ENCODE measurements around the gene RBM46. TPM values are rescaled to one million over a fixed set of nuclear protein-coding genes. Genes with fewer than 3 reads are reported as not detected.

Gene RBM46
- total and polyA plus RNA-seq, 3 donors from 2014 or later, result 27.3 to 46.2 (median 42.0) TPM

- Histone ChIP-seq H3K27me3 (no peaks in the 10 kb centered on the region), H3K4me3 (no peak overlapping the region), H3K27ac (no peak overlapping the region), H3K9me3 (no peaks in the 10 kb centered on the region), H3K4me1 (no peaks in the 10 kb centered on the region), H3K36me3 (ENCODE audit: low read depth, missing control alignments) (no peaks in the 10 kb centered on the region)
- intact Hi-C loops (cut with DNase I; ENCODE audit: low total_unique reads), result no loop called here
- no peak for DNase-seq
- TF ChIP-seq POLR2A (IDR thresholded peaks at IDR 0.05), result no peak
- TF ChIP-seq, protein P1, sequence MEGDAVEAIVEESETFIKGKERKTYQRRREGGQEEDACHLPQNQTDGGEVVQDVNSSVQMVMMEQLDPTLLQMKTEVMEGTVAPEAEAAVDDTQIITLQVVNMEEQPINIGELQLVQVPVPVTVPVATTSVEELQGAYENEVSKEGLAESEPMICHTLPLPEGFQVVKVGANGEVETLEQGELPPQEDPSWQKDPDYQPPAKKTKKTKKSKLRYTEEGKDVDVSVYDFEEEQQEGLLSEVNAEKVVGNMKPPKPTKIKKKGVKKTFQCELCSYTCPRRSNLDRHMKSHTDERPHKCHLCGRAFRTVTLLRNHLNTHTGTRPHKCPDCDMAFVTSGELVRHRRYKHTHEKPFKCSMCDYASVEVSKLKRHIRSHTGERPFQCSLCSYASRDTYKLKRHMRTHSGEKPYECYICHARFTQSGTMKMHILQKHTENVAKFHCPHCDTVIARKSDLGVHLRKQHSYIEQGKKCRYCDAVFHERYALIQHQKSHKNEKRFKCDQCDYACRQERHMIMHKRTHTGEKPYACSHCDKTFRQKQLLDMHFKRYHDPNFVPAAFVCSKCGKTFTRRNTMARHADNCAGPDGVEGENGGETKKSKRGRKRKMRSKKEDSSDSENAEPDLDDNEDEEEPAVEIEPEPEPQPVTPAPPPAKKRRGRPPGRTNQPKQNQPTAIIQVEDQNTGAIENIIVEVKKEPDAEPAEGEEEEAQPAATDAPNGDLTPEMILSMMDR (IDR thresholded peaks at IDR 0.05), result no peak
- whole genome bisulfite sequencing, 2 donors, result 86 to 93% methylated on average over 2 of the region's 2 CpGs
Observed at GRCh38 chr4:154760895-154761294, 20.2 kb upstream of the RBM46 start.

DNA sequence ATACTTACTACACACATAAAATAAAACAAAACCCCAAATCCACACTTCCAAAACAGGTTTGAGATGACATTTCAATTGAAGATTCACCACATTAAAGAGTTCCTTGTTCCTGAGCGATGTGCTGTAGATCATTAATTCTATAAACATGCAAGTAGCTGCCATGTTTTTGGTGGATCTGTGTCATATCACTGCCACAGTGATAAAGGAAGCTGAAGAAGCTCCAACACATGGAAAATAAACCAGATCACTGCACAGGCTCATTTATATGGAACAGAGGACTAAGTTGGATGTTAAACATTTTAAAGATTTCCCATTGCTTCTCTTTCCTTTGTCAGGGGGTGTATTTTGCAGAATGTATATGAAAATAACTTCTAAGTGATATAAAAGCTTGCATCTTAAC, 2.8 kb upstream of the RBM46 start:
- no peaks in the 10 kb centered on the region for H3K4me1 ChIP-seq
- TF ChIP-seq POLR2A (IDR thresholded peaks at IDR 0.05), result no peak
- H3K9me3 ChIP-seq, result no peaks in the 10 kb centered on the region
- no peak overlapping the region for H3K27ac ChIP-seq
- no peaks in the 10 kb centered on the region for H3K36me3 ChIP-seq (ENCODE audit: low read depth, missing control alignments)
- DNase-seq, result no peak
- no peak overlapping the region for H3K4me3 ChIP-seq
- no peaks in the 10 kb centered on the region for H3K27me3 ChIP-seq
- 89 to 94% methylated on average over 1 of the region's 1 CpG for WGBS, 2 donors
- intact Hi-C loops (cut with DNase I; ENCODE audit: low total_unique reads), result no loop called here

DNA sequence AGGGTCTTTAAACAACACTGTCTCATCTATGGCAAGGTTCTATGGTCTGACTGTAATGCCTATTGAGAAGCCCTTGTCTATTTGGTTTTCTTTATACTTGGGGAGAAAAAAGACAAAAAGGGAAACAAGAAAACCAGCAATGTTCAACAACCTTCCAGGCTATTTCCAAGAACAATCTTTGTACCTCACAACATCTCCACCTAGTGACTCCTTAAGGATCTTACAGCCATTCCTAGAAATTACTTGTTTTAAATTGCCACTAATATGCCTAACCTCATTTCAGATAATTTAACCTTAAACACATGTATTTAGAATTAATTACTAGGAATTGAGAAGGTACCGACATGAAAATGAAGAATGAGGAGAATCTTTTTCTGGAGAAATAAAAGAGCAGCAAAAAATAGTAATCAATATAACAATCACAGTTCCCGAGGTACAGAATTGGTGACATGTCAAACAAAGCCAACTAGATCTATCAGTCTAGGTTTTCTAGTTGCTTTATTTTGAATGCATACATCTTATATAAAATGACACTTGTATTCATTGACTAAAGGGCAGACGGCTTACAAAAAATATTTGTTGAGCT, 1.6 kb upstream of the RBM46 start:
- DNase-seq, result no peak
- no peak for TF ChIP-seq POLR2A (IDR thresholded peaks at IDR 0.05)
- TF ChIP-seq, protein P1 (IDR thresholded peaks at IDR 0.05), result peak in 2 of 3 experiments; percentile 41 to 45
- intact Hi-C loops (cut with DNase I; ENCODE audit: low total_unique reads), result no loop called here

DNA sequence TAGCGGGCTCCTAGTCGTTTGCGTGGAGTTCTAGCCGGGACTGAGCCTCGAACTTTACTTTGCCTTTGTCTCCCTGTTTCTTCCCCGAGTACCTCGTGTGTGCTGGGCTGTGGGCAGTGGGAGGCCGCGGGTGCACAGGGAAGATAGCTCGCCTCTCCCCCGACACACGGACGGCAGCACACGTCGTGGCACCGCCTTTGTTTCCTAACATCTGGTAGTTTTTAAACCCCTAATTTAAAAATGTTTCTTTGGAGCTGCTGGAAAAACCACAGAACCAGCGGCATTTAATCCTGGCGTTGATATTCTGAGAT, 866 bp downstream of the RBM46 start:
- Histone ChIP-seq H3K4me1 (no peaks in the 10 kb centered on the region), H3K9me3 (no peaks in the 10 kb centered on the region), H3K27ac (peak overlapping the region; percentile 32 to 70), H3K4me3 (peak overlapping the region; percentile 50 to 57), H3K27me3 (no peaks in the 10 kb centered on the region), H3K36me3 (ENCODE audit: low read depth, missing control alignments) (no peaks in the 10 kb centered on the region)
- DNase-seq, result peak; percentile 22
- 53 to 69% methylated on average over 18 of the region's 18 CpGs for WGBS, 2 donors
- intact Hi-C loops (cut with DNase I; ENCODE audit: low total_unique reads), result no loop called here
- no peak for TF ChIP-seq POLR2A (IDR thresholded peaks at IDR 0.05)
- TF ChIP-seq, protein P1 (IDR thresholded peaks at IDR 0.05), result no peak

More for the DNA sequence above, 1.6 kb upstream of the RBM46 start:
- H3K36me3 ChIP-seq (ENCODE audit: low read depth, missing control alignments), result no peaks in the 10 kb centered on the region
- no peaks in the 10 kb centered on the region for H3K9me3 ChIP-seq
- H3K27ac ChIP-seq, result no peak overlapping the region
- H3K27me3 ChIP-seq, result no peaks in the 10 kb centered on the region
- H3K4me3 ChIP-seq, result no peak overlapping the region
- 55 to 56% methylated on average over 3 of the region's 3 CpGs for WGBS, 2 donors
- H3K4me1 ChIP-seq, result no peaks in the 10 kb centered on the region

GRCh38 chr4:154807042-154807630, 26.1 kb downstream of the RBM46 start:
- Histone ChIP-seq H3K9me3 (no peaks in the 10 kb centered on the region), H3K4me1 (no peaks in the 10 kb centered on the region), H3K4me3 (no peak overlapping the region), H3K36me3 (ENCODE audit: low read depth, missing control alignments) (no peaks in the 10 kb centered on the region), H3K27me3 (no peaks in the 10 kb centered on the region), H3K27ac (no peak overlapping the region)
- DNase-seq, result no peak
- intact Hi-C loops (cut with DNase I; ENCODE audit: low total_unique reads), result no loop called here
- TF ChIP-seq, protein P1 (IDR thresholded peaks at IDR 0.05), result peak; percentile 60 to 80 (median 63)
- TF ChIP-seq POLR2A (IDR thresholded peaks at IDR 0.05), result no peak
- WGBS, 2 donors, result 30 to 36% methylated on average over 3 of the region's 3 CpGs

Data from testis (tissue), 3 donors.